ENCODE results near the gene BUB3. TPM values are rescaled to one million over a fixed set of nuclear protein-coding genes. Genes with fewer than 3 reads are reported as not detected.

Gene BUB3
- total and polyA plus RNA-seq, 2 experiments from 2014 or later: 243 to 272 TPM

DNA sequence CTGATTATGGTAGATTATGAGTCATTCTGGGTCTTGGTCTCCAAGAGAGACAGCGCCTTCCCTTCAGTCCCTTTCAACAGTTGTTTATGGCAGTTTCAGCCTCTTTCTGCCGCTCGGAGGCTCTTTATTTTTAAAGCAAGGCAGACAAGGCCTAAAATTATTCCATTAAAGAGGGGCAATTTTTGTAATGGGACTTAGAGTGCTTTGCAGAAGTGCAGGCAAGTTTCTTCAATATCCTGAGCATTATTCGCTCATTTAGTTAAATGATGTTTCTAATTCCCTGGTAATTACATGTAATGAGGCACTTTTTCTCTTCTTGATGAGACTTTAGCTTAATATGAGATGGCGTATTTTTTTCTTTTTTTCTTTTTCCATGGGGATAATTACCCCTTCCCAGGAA, 33.6 kb downstream of the BUB3 start:
- peaks cover 1% of the 10 kb centered on the region for H3K27me3 Mint-ChIP-seq (ENCODE audit: insufficient read depth, low read depth, poor library complexity)
- Histone ChIP-seq H3K4me3 (no peak overlapping the region), H3K27me3 (ENCODE audit: insufficient read depth) (no peaks in the 10 kb centered on the region), H3K9me2 (ENCODE audit: insufficient read depth) (no peaks in the 10 kb centered on the region), H4K20me1 (replicated peaks; ENCODE audit: insufficient read depth) (peaks cover 11% of the 10 kb centered on the region; the same call in 1 of the 2 replicates), H3K4me2 (no peak overlapping the region), H3K4me1 (ENCODE audit: insufficient read depth) (peaks cover 10% of the 10 kb centered on the region), H2AFZ (no peak overlapping the region), H3K79me2 (replicated peaks; ENCODE audit: insufficient read depth) (no peaks in the 10 kb centered on the region), H3K27ac (ENCODE audit: low read depth) (no peak overlapping the region), H3K36me3 (ENCODE audit: insufficient read depth) (no peaks in the 10 kb centered on the region; the same call in none of the 2 replicates), H3F3A (replicated peaks; ENCODE audit: low read depth) (no peaks in the 10 kb centered on the region)
- H3K36me3 Mint-ChIP-seq (ENCODE audit: low read depth): peaks cover 11% of the 10 kb centered on the region; the same call in 2 of the 3 replicates
- H3K27ac Mint-ChIP-seq: no peak overlapping the region
- ATAC-seq: no peak
- H3K9me3 Mint-ChIP-seq: peaks cover 3% of the 10 kb centered on the region; the same call in 2 of the 3 replicates
- no peak for DNase-seq (ENCODE audit: low spot score)
- no peak overlapping the region for H3K4me3 Mint-ChIP-seq
- TF ChIP-seq EZH2 (IDR thresholded peaks at IDR 0.05; ENCODE audit: low read depth, unreplicated experiment) (no peak), ZNF114 (CRISPR knock-in tag; IDR thresholded peaks at IDR 0.05) (no peak), ZNF331 (CRISPR knock-in tag; IDR thresholded peaks at IDR 0.05; ENCODE audit: low read depth) (no peak), NANOG (IDR thresholded peaks at IDR 0.05; ENCODE audit: borderline replicate concordance) (no peak), JUNB (IDR thresholded peaks at IDR 0.05; ENCODE audit: unreplicated experiment) (no peak), STAT1 (IDR thresholded peaks at IDR 0.05; ENCODE audit: unreplicated experiment) (no peak), ZNF462 (CRISPR knock-in tag; IDR thresholded peaks at IDR 0.05) (no peak), ETS1 (IDR thresholded peaks at IDR 0.05) (no peak), CTCF (conservative IDR thresholded peaks at IDR 0.05; ENCODE audit: low read depth in 2 of 2) (no peak), CREB1 (CRISPR knock-in tag; IDR thresholded peaks at IDR 0.05; ENCODE audit: low read depth) (no peak), POLR2AphosphoS5 (IDR thresholded peaks at IDR 0.05; ENCODE audit: low read depth) (no peak), EZH2phosphoT487 (IDR thresholded peaks at IDR 0.05; ENCODE audit: unreplicated experiment) (no peak)
- TF ChIP-seq, protein P1, sequence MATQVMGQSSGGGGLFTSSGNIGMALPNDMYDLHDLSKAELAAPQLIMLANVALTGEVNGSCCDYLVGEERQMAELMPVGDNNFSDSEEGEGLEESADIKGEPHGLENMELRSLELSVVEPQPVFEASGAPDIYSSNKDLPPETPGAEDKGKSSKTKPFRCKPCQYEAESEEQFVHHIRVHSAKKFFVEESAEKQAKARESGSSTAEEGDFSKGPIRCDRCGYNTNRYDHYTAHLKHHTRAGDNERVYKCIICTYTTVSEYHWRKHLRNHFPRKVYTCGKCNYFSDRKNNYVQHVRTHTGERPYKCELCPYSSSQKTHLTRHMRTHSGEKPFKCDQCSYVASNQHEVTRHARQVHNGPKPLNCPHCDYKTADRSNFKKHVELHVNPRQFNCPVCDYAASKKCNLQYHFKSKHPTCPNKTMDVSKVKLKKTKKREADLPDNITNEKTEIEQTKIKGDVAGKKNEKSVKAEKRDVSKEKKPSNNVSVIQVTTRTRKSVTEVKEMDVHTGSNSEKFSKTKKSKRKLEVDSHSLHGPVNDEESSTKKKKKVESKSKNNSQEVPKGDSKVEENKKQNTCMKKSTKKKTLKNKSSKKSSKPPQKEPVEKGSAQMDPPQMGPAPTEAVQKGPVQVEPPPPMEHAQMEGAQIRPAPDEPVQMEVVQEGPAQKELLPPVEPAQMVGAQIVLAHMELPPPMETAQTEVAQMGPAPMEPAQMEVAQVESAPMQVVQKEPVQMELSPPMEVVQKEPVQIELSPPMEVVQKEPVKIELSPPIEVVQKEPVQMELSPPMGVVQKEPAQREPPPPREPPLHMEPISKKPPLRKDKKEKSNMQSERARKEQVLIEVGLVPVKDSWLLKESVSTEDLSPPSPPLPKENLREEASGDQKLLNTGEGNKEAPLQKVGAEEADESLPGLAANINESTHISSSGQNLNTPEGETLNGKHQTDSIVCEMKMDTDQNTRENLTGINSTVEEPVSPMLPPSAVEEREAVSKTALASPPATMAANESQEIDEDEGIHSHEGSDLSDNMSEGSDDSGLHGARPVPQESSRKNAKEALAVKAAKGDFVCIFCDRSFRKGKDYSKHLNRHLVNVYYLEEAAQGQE (IDR thresholded peaks at IDR 0.05; ENCODE audit: unreplicated experiment): no peak
- peaks cover 10% of the 10 kb centered on the region for H3K4me1 Mint-ChIP-seq
